Cardiac muscle cell (in vitro differentiated cells and primary cell): ENCODE results near the gene ARID3A. TPM values are rescaled to one million over a fixed set of nuclear protein-coding genes. Genes with fewer than 3 reads are reported as not detected.

Experiments used
- DNase-seq, 2 donors: peaks; one replicate each; pipeline versions ENCODE4 v3.0.0 to v3.0.0-alpha.2; 2010 to 2017; ENCODE audit warnings: low read depth in 1 of 2, low spot score in 1 of 2
- H3K27ac ChIP-seq: fragments of 200-600 bp; sonication (generic); 2 replicates; pipeline ENCODE4 v1.5.1; 2016
- H3K27me3 ChIP-seq: fragments of 200-600 bp; sonication (generic); 2 replicates; pipeline ENCODE4 v1.6.0; 2016; ENCODE audit warnings: control low read depth
- H3K36me3 ChIP-seq: fragments of 200-600 bp; sonication (generic); 2 replicates; pipeline ENCODE4 v1.5.1; 2016; ENCODE audit warnings: control low read depth
- H3K4me1 ChIP-seq: fragments of 200-600 bp; sonication (generic); 2 replicates; pipeline ENCODE4 v1.8.1; 2017; ENCODE audit warnings: low read depth, mild to moderate bottlenecking, mixed run types
- H3K4me3 ChIP-seq: fragments of 200-600 bp; sonication (generic); 2 replicates; pipeline ENCODE4 v1.5.1; 2016; ENCODE audit warnings: mild to moderate bottlenecking
- H3K9me3 ChIP-seq: fragments of 200-600 bp; sonication (generic); 2 replicates; pipeline ENCODE4 v1.5.1; 2017; ENCODE audit warnings: low read depth, mild to moderate bottlenecking, control low read depth
- polyA plus RNA-seq: library from polyadenylated mRNA; unstranded; fragments of >200 nt; fragmentation: Nextera tagmentation; extraction: Ambion mirVana; gene quantifications from 2 replicates; pipeline ENCODE4 v1.2.1, GENCODE V29; 2016
- total RNA-seq: library from RNA; depleted of rRNA; stranded (reverse); fragments of >200 nt; gene quantifications from 2 replicates; pipeline ENCODE4 v1.2.3, GENCODE V29; 2016
- TF ChIP-seq, protein P1 (sequence below): IDR thresholded peaks from 2 replicates; pipeline ENCODE4 v1.5.1; 2012; ENCODE audit warnings: low read depth, mild to moderate bottlenecking, low read length

The ARID3A gene
- total and polyA plus RNA-seq, 2 experiments from 2014 or later = 39.1 to 62.3 TPM

DNA sequence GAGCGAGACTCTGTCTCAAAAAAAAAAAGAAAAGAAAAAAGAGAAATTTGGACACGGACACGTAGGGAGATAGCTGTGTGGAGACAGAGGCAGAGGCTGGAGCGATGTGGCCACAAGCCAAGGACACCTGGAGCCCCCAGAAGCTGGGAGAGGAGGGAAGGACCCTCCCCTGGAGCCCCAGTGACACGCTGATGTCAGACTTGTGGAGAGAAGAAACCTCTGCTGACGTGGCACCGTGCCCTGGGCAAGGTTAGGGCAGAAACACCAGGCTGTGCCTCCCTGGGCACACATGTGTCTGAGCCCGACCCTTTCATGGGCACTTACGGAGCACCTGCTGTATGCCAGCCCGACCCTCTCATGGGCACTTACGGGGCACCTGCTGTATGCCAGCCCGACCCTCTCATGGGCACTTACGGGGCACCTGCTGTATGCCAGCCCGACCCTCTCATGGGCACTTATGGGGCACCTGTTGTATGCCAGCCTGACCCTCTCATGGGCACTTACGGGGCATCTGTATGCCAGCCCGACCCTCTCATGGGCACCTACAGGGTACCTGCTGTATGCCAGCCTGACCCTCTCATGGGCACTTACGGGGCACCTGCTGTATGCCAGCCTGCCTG is 17.8 kb downstream of the ARID3A start:
- Histone ChIP-seq H3K4me3 (no peak overlapping the region), H3K27ac (no peak overlapping the region), H3K27me3 (no peaks in the 10 kb centered on the region), H3K9me3 (no peaks in the 10 kb centered on the region), H3K4me1 (no peaks in the 10 kb centered on the region), H3K36me3 (peaks cover 7% of the 10 kb centered on the region)
- no peak for DNase-seq
- TF ChIP-seq, protein P1, sequence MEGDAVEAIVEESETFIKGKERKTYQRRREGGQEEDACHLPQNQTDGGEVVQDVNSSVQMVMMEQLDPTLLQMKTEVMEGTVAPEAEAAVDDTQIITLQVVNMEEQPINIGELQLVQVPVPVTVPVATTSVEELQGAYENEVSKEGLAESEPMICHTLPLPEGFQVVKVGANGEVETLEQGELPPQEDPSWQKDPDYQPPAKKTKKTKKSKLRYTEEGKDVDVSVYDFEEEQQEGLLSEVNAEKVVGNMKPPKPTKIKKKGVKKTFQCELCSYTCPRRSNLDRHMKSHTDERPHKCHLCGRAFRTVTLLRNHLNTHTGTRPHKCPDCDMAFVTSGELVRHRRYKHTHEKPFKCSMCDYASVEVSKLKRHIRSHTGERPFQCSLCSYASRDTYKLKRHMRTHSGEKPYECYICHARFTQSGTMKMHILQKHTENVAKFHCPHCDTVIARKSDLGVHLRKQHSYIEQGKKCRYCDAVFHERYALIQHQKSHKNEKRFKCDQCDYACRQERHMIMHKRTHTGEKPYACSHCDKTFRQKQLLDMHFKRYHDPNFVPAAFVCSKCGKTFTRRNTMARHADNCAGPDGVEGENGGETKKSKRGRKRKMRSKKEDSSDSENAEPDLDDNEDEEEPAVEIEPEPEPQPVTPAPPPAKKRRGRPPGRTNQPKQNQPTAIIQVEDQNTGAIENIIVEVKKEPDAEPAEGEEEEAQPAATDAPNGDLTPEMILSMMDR = no peak

DNA sequence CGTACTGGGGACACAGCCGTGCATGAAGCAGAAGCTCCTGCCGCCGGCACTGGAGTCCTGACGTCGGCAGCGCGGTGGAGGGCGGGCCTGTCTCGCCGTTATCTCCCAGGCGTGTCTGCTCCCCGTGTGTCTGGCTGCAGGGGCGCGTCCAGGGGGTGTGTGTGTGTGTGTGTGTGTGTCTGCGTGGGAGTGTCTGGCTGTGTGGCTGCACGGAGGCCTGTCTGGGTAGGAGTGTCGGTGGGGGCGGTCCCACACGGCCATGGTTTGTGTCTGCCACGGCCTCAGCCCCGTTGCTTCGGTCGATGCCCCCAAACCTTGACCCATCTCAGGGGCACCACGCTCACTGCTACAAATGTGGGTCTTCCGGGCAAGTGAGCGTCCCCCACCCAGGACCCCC is 18.3 kb downstream of the ARID3A start:
- H3K27ac ChIP-seq = no peak overlapping the region

DNA sequence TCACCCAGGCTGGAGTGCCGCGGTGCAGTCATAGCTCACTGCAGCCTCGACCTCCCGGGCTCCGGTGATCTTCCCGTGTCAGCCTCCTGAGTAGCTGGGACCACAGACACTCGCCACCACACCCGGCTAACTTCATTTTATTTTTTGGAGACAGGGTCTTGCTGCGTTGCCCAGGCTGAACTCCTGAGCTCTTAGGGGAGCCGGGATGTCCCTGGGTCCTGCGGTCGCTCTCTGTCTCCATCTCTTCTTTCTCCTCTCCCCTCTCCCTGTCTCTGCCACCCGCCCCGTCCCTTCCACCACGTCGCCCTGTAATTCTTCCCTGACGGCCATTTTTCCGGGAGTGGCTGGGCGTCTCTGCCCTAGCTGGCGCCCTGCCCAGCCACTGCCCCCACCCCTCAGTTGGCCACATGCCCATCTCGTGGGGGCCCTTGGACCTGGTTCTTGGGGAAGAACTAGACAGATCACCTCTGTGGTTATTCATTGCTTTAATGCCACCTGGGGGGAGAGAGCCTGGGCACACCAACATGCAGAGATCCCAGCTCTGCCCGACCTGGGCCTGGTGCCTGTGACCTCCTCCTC is 18.9 kb downstream of the ARID3A start:
- Histone ChIP-seq H3K4me3 (no peak overlapping the region), H3K4me1 (no peaks in the 10 kb centered on the region), H3K27ac (peak overlapping the region; percentile 39), H3K27me3 (no peaks in the 10 kb centered on the region), H3K36me3 (peaks cover 7% of the 10 kb centered on the region), H3K9me3 (no peaks in the 10 kb centered on the region)
- no peak for DNase-seq
- TF ChIP-seq, protein P1 = no peak

More for the DNA sequence above, 18.3 kb downstream of the ARID3A start:
- TF ChIP-seq, protein P1 = no peak
- Histone ChIP-seq H3K27me3 (no peaks in the 10 kb centered on the region), H3K4me3 (no peak overlapping the region), H3K36me3 (peaks cover 7% of the 10 kb centered on the region), H3K9me3 (no peaks in the 10 kb centered on the region), H3K4me1 (no peaks in the 10 kb centered on the region)
- DNase-seq = peak in 1 of 2 donors; percentile 93

DNA sequence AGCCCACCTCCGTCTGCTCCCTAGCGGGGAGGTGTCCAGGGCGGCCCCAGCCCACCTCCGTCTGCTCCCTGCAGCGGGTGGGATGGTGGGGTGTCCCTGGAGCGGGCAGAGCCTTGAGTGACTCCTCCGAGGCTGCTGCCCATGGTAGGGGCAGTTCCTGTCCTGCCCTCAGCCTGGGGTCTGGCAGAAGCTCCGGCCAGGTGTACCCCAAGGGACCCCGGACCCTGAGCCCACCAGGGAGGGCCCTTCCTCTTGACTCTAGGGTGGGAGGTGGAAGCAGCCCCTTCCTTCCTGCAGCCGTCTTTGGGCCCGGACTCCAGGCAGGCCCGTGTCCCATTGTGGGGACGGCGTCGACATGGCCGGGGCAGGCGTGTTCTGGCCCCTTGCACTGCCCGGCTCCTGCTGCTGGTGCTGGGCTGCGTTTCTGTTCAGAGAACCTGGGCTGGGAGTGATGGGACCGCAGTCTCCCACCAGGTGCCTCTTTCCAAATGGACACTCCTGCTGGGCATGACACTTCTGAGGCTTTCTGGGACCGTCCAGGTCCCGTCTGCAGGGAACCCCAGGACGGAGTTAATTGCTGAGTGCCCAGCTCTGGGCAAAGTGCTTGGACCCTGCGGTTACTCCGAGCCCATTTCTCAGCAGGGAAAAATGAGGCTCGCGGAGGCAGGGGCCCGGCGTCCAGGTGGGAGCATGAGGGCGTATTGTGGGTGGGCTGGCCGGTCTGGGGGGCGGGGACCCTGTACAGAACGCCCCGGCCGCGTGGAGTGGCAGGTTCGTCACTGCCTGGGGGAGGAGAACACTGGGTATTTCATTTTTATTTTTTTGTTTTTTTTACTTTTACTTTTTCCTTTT is 19.8 kb downstream of the ARID3A start:
- TF ChIP-seq, protein P1 = no peak
- H3K4me1 ChIP-seq = no peaks in the 10 kb centered on the region
- H3K27ac ChIP-seq = peak overlapping the region; percentile 39

DNA sequence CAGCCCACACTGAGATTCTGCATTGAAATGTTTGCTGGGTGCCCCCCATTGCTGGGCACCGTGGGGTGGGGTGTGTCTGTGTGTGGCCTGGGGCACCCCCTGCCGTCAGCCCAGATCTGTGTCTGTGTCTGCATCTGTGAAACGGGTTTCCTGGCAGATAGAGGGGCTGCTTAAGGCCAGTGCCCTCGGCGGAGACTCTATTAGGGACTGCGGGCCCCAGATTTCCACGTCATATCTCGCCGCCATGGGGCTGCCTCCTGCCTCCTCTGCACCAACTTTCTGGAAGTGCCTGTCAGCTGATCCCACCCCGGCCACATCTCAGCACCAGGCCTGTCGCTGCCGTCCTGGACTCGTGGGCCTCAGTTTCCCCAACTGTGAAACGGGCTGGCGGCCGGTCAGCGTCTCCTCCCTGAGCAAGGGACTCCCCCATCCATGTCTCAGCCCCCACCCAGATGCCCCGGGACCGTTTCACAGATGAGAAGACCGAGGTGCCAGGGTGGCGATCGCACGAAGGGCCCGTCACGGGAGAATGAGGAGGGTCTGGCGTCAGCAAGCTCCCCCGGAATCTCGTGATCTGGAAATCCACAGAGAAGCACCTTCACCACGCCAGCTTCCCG is 21.4 kb downstream of the ARID3A start:
- no peak for DNase-seq
- Histone ChIP-seq H3K27ac (no peak overlapping the region), H3K27me3 (no peaks in the 10 kb centered on the region), H3K36me3 (peaks cover 7% of the 10 kb centered on the region), H3K4me3 (no peak overlapping the region), H3K4me1 (no peaks in the 10 kb centered on the region), H3K9me3 (no peaks in the 10 kb centered on the region)
- TF ChIP-seq, protein P1 = no peak

More for the DNA sequence above, 19.8 kb downstream of the ARID3A start:
- H3K36me3 ChIP-seq = peaks cover 7% of the 10 kb centered on the region
- H3K27me3 ChIP-seq = no peaks in the 10 kb centered on the region
- no peak overlapping the region for H3K4me3 ChIP-seq
- H3K9me3 ChIP-seq = no peaks in the 10 kb centered on the region
- no peak for DNase-seq
